HCT116 (cell line): ENCODE results near the gene ACER3. TPM values are rescaled to one million over a fixed set of nuclear protein-coding genes. Genes with fewer than 3 reads are reported as not detected.

Source experiments
- ATAC-seq: fragments of 200-7000 bp; cut with Tn5 transposase; 2 replicates; pipeline ENCODE4 v1.9.1; 2020; ENCODE audit warnings: mild to moderate bottlenecking, moderate library complexity
- BruUV-seq: library from RNA; stranded (reverse); fragments of 400-500 nt; replicated peaks from 2 replicates; lab custom pipeline; 2021; lab: Mats Ljungman, UMichigan
- CTCF ChIA-PET: fragments of 300-600 bp; sonication (Branson Sonifier 250); formaldehyde crosslinking; loops from one replicate; lab custom pipeline; 2021; ENCODE audit warnings: antibody characterized with exemption; lab: Charles Lee
- POLR2A ChIA-PET: fragments of 300-600, 350-600 bp; sonication (Branson Sonifier 250); formaldehyde crosslinking; loops from one replicate; lab custom pipeline; 2021; ENCODE audit warnings: antibody characterized with exemption; lab: Charles Lee
- RAD21 ChIA-PET, 2 experiments: fragments of 300-600 bp; sonication (Branson Sonifier 250); formaldehyde crosslinking; loops; one replicate each; lab custom pipeline; 2023; ENCODE audit warnings: low total read pairs in 2 of 2; ENCODE audit not compliant: uncharacterized antibody in 2 of 2, unreplicated experiment in 2 of 2, low non-redundant PET in 1 of 2; lab: Charles Lee
- DNase-seq: peaks from one replicate; pipeline ENCODE4 v3.0.0-alpha.2; 2010; ENCODE audit warnings: low read depth, low spot score
- H2AFZ ChIP-seq: fragments of 200-600 bp; shearing (Covaris generic), sonication (generic); 2 replicates; pipeline ENCODE4 v1.6.1; 2017; ENCODE audit warnings: low read depth, mixed run types, mixed read lengths, antibody characterized with exemption, low read length; ENCODE audit not compliant: poor library complexity, severe bottlenecking
- H3K27ac ChIP-seq: 2 replicates; pipeline ENCODE4 v1.5.1; 2012; ENCODE audit warnings: low read depth, low read length
- H3K27me3 ChIP-seq: fragments of 200-600 bp; sonication (generic); 2 replicates; pipeline ENCODE4 v1.6.1; 2016; ENCODE audit warnings: mixed run types, low read length, mixed read lengths; ENCODE audit not compliant: insufficient read depth
- H3K36me3 ChIP-seq, 2 experiments: fragments of 200-500 bp in 1 of 2; fragments of 200-600 bp in 1 of 2; sonication (Bioruptor generic) in 1 of 2; sonication (generic) in 1 of 2; 2 replicates each; pipeline versions ENCODE4 v1.5.1 to v1.6.1; 2014 to 2016; ENCODE audit warnings: low read length in 2 of 2, inconsistent platforms in 1 of 2, mixed read lengths in 1 of 2, mixed run types in 1 of 2; ENCODE audit not compliant: insufficient read depth in 2 of 2, control insufficient read depth in 1 of 2
- H3K4me1 ChIP-seq, 2 experiments: fragments of 200-600 bp in 1 of 2; sonication (generic) in 1 of 2; 2 replicates each; pipeline versions ENCODE4 v1.5.1 to v1.6.1; 2012 to 2017; ENCODE audit warnings: low read length in 2 of 2, inconsistent platforms in 1 of 2, mild to moderate bottlenecking in 1 of 2, mixed read lengths in 1 of 2, mixed run types in 1 of 2, moderate library complexity in 1 of 2; ENCODE audit not compliant: insufficient read depth in 2 of 2, control insufficient read depth in 1 of 2
- H3K4me2 ChIP-seq: fragments of 200-600 bp; sonication (generic); 2 replicates; pipeline ENCODE4 v1.6.1; 2017; ENCODE audit warnings: mixed run types, low read length, mixed read lengths
- H3K4me3 ChIP-seq, 2 experiments: fragments of 200-600 bp in 1 of 2; sonication (generic) in 1 of 2; replicated peaks in 1 of 2; 2 replicates each; pipeline ENCODE4 v1.5.1; 2011 to 2016; ENCODE audit warnings: low read length in 2 of 2, control low read depth in 1 of 2, low read depth in 1 of 2, mild to moderate bottlenecking in 1 of 2, mixed read lengths in 1 of 2, mixed run types in 1 of 2
- H3K79me2 ChIP-seq: fragments of 200-600 bp; sonication (generic); 2 replicates; pipeline ENCODE4 v1.6.1; 2017; ENCODE audit warnings: mild to moderate bottlenecking, mixed run types, low read length, moderate library complexity, mixed read lengths; ENCODE audit not compliant: insufficient read depth
- H3K9ac ChIP-seq: fragments of 200-600 bp; sonication (generic); 2 replicates; pipeline ENCODE4 v1.6.1; 2016; ENCODE audit warnings: low read length, mixed read lengths
- H3K9me2 ChIP-seq: fragments of 200-600 bp; sonication (generic), shearing (Covaris generic); 2 replicates; pipeline ENCODE4 v1.6.1; 2017; ENCODE audit warnings: mixed run types, mild to moderate bottlenecking, moderate library complexity; ENCODE audit not compliant: insufficient read depth
- H3K9me3 ChIP-seq, 2 experiments: fragments of 200-500 bp in 1 of 2; fragments of 200-600 bp in 1 of 2; sonication (Bioruptor generic) in 1 of 2; sonication (generic) in 1 of 2; 2 replicates each; pipeline ENCODE4 v1.6.1; 2014 to 2017; ENCODE audit warnings: low read length in 2 of 2, mixed read lengths in 2 of 2, inconsistent platforms in 1 of 2, low read depth in 1 of 2, mild to moderate bottlenecking in 1 of 2, mixed run types in 1 of 2, moderate library complexity in 1 of 2; ENCODE audit not compliant: control insufficient read depth in 1 of 2, insufficient read depth in 1 of 2
- H4K20me1 ChIP-seq: fragments of 200-600 bp; sonication (generic), shearing (Covaris generic); 2 replicates; pipeline ENCODE4 v1.6.1; 2017; ENCODE audit warnings: mixed run types, mild to moderate bottlenecking, moderate library complexity; ENCODE audit not compliant: insufficient read depth
- CBX3 ChIP-seq: IDR thresholded peaks from 2 replicates; pipeline ENCODE4 v1.6.1; 2012; ENCODE audit warnings: low read depth
- CTCF ChIP-seq, 3 experiments: fragments of 200-600 bp in 1 of 3; sonication (generic) in 1 of 3; IDR thresholded peaks in 2 of 3; conservative IDR thresholded peaks in 1 of 3; 2 replicates each; pipeline ENCODE4 v1.5.1; 2012 to 2017; ENCODE audit warnings: low read depth in 2 of 3, low read length in 2 of 3, antibody characterized with exemption in 1 of 3, borderline replicate concordance in 1 of 3, control low read depth in 1 of 3, mild to moderate bottlenecking in 1 of 3, mixed read lengths in 1 of 3, mixed run types in 1 of 3, moderate library complexity in 1 of 3; ENCODE audit not compliant: insufficient read depth in 1 of 3
- SRF ChIP-seq: IDR thresholded peaks from 2 replicates; pipeline ENCODE4 v1.6.1; 2012; ENCODE audit warnings: low read depth
- TCF7L2 ChIP-seq: IDR thresholded peaks from 2 replicates; pipeline ENCODE4 v1.7.0; 2011; ENCODE audit warnings: borderline replicate concordance, inconsistent platforms; ENCODE audit not compliant: insufficient read depth, insufficient read length; ENCODE audit errors: extremely low read depth
- YY1 ChIP-seq: IDR thresholded peaks from 2 replicates; pipeline ENCODE4 v1.6.1; 2011; ENCODE audit warnings: low read length, low read depth, moderate library complexity, mild to moderate bottlenecking; ENCODE audit not compliant: insufficient replicate concordance; ENCODE audit errors: extremely low read depth
- intact Hi-C: fragments of 100-400 bp; cut with micrococcal nuclease; formaldehyde crosslinking; loops from 2 replicates; pipeline ENCODE4 v1.10.0; 2022
- total RNA-seq: library from RNA; stranded (reverse); gene quantifications from one replicate; pipeline ENCODE4 v1.2.1, GENCODE V29; 2021; ENCODE audit not compliant: unreplicated experiment

Gene ACER3
- total RNA-seq, 1 experiment from 2014 or later, result 19.1 TPM

- TF ChIP-seq CTCF (IDR thresholded peaks at IDR 0.05 in 2 of 3, conservative IDR thresholded peaks at IDR 0.05 in 1 of 3; ENCODE audit: borderline replicate concordance in 1 of 3, insufficient read depth in 1 of 3, low read depth in 2 of 3, low read length in 2 of 3), result peak; percentile 14 to 61 (median 42); a peak in 2 of 6 replicates
- TF ChIP-seq YY1, result no peak
- no peak for TF ChIP-seq SRF
- TF ChIP-seq TCF7L2, result no peak
- TF ChIP-seq CBX3, result no peak
- TF ChIP-seq, all 23 proteins: peak for 1
- H3K36me3 ChIP-seq, result no peaks in the 10 kb centered on the region
- no peak for ATAC-seq
- POLR2A ChIA-PET, result interaction anchor here (1.1 kb wide), 1 partner anchor 15 kb away, joined by 11 read pairs; no protein-coding TSS in a partner anchor
- no peak overlapping the region for H3K4me3 ChIP-seq
- no peak overlapping the region for H3K4me2 ChIP-seq
- H3K9ac ChIP-seq, result no peak overlapping the region
- H2AFZ ChIP-seq, result no peak overlapping the region
- peaks cover 7 to 16% of the 10 kb centered on the region in 2 experiments; a peak in 2 of 4 replicates for H3K4me1 ChIP-seq
- CTCF ChIA-PET, result interaction anchor here (0.8 to 2.9 kb wide), 12 partner anchors 10 to 341 kb away, joined by 3 to 41 read pairs (median 4); no protein-coding TSS in a partner anchor
- H3K27me3 ChIP-seq, result no peaks in the 10 kb centered on the region
- H3K9me2 ChIP-seq, result no peaks in the 10 kb centered on the region
- RAD21 ChIA-PET, result interaction anchor here in 1 of 2 experiments (0.6 to 1.7 kb wide), 2 partner anchors 28 to 760 kb away, joined by 3 to 5 read pairs; no protein-coding TSS in a partner anchor
- DNase-seq, result no peak
- no TSS peak for BruUV-seq
- intact Hi-C loops, result no loop called here
- no peaks in the 10 kb centered on the region for H4K20me1 ChIP-seq
- H3K27ac ChIP-seq, result no peak overlapping the region
- peaks cover 0 to 4% of the 10 kb centered on the region in 2 experiments; a peak in 1 of 4 replicates for H3K9me3 ChIP-seq
- no peaks in the 10 kb centered on the region for H3K79me2 ChIP-seq
Observed at GRCh38 chr11:77062924-77063323, 202.2 kb downstream of the ACER3 start.
